Measurements from ENCODE around the gene RGS19.

Gene RGS19

DNA sequence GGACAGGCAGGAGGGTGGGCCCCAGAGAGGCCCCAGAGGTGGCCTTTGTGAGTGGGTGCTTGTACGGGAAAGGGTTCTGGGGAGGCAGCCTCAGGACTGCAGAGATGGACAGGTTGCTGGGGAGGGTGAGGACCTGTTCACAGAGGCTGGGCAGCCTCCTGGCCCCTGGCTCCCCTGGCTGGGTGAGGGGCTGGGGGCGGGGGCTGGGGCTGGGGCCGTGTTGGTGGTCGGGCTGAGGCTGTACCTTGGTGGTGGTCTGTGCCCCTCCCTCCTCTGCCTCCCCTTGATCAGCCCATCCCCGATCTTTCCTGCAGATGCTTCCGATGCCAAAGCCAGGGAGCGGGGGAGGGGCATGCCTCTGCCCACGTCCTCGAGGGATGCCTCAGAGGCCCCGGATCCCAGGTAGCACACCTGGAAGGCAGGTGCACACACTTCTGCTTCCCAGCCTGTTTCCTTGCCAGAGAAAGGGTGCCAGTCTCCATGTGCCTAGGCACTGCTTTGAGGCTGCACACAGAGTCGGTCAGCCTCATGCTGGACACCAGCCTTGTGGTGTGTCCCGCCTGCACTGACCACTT, 11.5 kb downstream of the RGS19 start:
- no peak for TF ChIP-seq CTCF (IDR thresholded peaks at IDR 0.05; ENCODE audit: insufficient read depth, missing control alignments)
- DNase-seq (ENCODE audit: insufficient read length, low spot score) = no peak
- FAIRE-seq = no peak

DNA sequence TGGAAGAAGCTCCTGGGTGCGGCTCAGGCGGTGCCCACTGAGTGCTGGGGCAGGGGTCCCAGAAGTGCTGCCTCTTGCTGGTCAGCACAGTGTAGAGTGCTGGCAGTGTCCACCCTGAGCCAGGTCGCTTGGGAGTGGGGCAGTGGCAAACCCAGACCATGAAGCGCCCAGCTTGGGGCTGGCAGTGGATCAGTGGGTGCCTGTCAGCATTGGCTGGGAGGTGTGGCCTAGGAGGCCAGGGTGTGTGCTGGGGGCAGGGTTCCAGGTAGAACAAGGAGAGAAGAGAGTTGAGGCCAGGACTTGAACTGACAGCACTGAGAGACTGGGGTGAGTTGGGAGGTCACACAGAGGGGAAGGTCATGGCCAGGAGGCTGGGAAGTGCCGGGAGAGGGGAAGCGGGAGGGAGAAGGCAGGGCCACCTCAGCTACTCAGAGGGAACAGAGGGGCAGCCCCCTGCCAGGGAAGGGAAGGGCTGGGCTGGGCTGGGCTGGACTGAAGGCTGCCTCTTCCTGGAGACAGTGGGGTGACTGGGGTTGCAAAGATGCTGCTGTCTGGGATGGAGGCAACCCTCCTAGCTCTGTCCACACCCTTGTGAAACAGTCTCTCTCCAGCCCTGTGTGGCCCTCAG, 12.2 kb downstream of the RGS19 start:
- DNase-seq (ENCODE audit: insufficient read length, low spot score) (no peak), FAIRE-seq (no peak)

DNA sequence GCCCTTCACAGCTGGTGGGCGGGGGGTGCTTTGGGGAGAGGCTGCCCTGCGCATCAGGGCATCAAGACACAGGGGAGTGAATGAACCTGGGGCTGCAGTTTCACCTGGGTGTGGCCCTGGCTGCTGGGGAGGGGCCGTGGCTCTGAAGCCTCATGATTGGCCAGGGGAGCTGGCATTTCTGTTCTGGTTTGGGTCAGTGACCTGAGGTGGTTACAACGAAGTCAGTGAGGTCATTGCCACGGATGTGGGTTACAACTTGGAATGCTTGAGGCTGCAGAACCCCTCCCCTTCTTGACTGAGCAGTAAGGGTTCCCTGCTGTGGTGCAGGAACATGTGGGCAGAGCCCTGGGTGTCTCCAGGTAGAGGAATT, 13.4 kb downstream of the RGS19 start:
- TF ChIP-seq CTCF (IDR thresholded peaks at IDR 0.05; ENCODE audit: insufficient read depth, missing control alignments) = no peak
- DNase-seq (ENCODE audit: insufficient read length, low spot score) (no peak), FAIRE-seq (no peak)

More for the DNA sequence above, 12.2 kb downstream of the RGS19 start:
- TF ChIP-seq CTCF (IDR thresholded peaks at IDR 0.05; ENCODE audit: insufficient read depth, missing control alignments) = no peak

GRCh38 chr20:64065062-64065973, 14.0 kb downstream of the RGS19 start:
- no peak for DNase-seq (ENCODE audit: insufficient read length, low spot score)
- TF ChIP-seq CTCF (IDR thresholded peaks at IDR 0.05; ENCODE audit: insufficient read depth, missing control alignments) = no peak
- no peak for FAIRE-seq

GRCh38 chr20:64064145-64064698, 15.1 kb downstream of the RGS19 start:
- no peak for TF ChIP-seq CTCF (IDR thresholded peaks at IDR 0.05; ENCODE audit: insufficient read depth, missing control alignments)
- no peak for FAIRE-seq
- no peak for DNase-seq (ENCODE audit: insufficient read length, low spot score)

- TF ChIP-seq CTCF (IDR thresholded peaks at IDR 0.05; ENCODE audit: insufficient read depth, missing control alignments) = no peak
- no peak for FAIRE-seq
- DNase-seq (ENCODE audit: insufficient read length, low spot score) = no peak
Observed at GRCh38 chr20:64063389-64064144, 15.8 kb downstream of the RGS19 start.

Data from D721Med (cell line).